MM.1S (cell line): ENCODE results near the gene KCNB1.

Experiments used
- DNase-seq: peaks from one replicate; pipeline ENCODE4 v3.0.0-alpha.2; 2015
- H2AFZ ChIP-seq: fragments of 300-600 bp; sonication (generic); 2 replicates; pipeline ENCODE4 v1.6.0; 2016; ENCODE audit warnings: antibody characterized with exemption, low read length
- H3F3A ChIP-seq: fragments of 300-600 bp; sonication (generic); 2 replicates; pipeline ENCODE4 v1.6.1; 2016; ENCODE audit warnings: mild to moderate bottlenecking, antibody characterized with exemption, low read length, moderate library complexity, mixed read lengths; ENCODE audit not compliant: insufficient read depth
- H3K27ac ChIP-seq: fragments of 300-600 bp; sonication (generic); 2 replicates; pipeline ENCODE4 v1.5.1; 2016; ENCODE audit warnings: mild to moderate bottlenecking, low read length
- H3K27me3 ChIP-seq: fragments of 300-600 bp; sonication (generic); replicated peaks from 2 replicates; pipeline ENCODE4 v1.6.0; 2016; ENCODE audit warnings: low read length; ENCODE audit not compliant: insufficient read depth
- H3K36me3 ChIP-seq: fragments of 300-600 bp; sonication (generic); replicated peaks from 2 replicates; pipeline ENCODE4 v1.6.1; 2016; ENCODE audit warnings: mild to moderate bottlenecking, low read length, mixed read lengths; ENCODE audit not compliant: insufficient read depth
- H3K4me1 ChIP-seq: fragments of 300-600 bp; sonication (generic); 2 replicates; pipeline ENCODE4 v1.6.1; 2016; ENCODE audit warnings: low read length, mixed read lengths
- H3K4me2 ChIP-seq: fragments of 300-600 bp; sonication (generic); 2 replicates; pipeline ENCODE4 v1.6.0; 2016; ENCODE audit warnings: low read depth, low read length
- H3K4me3 ChIP-seq: fragments of 300-600 bp; sonication (generic); 2 replicates; pipeline ENCODE4 v1.5.1; 2016; ENCODE audit warnings: low read length, mixed read lengths
- H3K79me2 ChIP-seq: fragments of 300-600 bp; sonication (generic); 2 replicates; pipeline ENCODE4 v1.6.1; 2016; ENCODE audit warnings: mixed run types, low read length, mixed read lengths
- H3K9ac ChIP-seq: fragments of 300-600 bp; sonication (generic); 2 replicates; pipeline ENCODE4 v1.6.1; 2016; ENCODE audit warnings: low read length, mixed read lengths
- H3K9me2 ChIP-seq: fragments of 300-600 bp; sonication (generic); replicated peaks from 2 replicates; pipeline ENCODE4 v1.6.1; 2016; ENCODE audit warnings: mild to moderate bottlenecking, low read length, mixed read lengths; ENCODE audit not compliant: insufficient read depth
- H3K9me3 ChIP-seq: fragments of 300-600 bp; sonication (generic); replicated peaks from 2 replicates; pipeline ENCODE4 v1.6.1; 2016; ENCODE audit warnings: mild to moderate bottlenecking, low read length, mixed read lengths; ENCODE audit not compliant: insufficient read depth
- H4K20me1 ChIP-seq: fragments of 300-600 bp; sonication (generic); 2 replicates; pipeline ENCODE4 v1.6.1; 2016; ENCODE audit warnings: mild to moderate bottlenecking, low read length, moderate library complexity, mixed read lengths; ENCODE audit not compliant: insufficient read depth
- CTCF ChIP-seq: fragments of 300-600 bp; sonication (generic); IDR thresholded peaks from 2 replicates; pipeline ENCODE4 v1.5.1; 2016; ENCODE audit warnings: antibody characterized with exemption, low read length, mixed read lengths
- EZH2 ChIP-seq: fragments of 300-600 bp; sonication (generic); optimal IDR thresholded peaks from 2 replicates; pipeline ENCODE3; 2017; ENCODE audit warnings: low read depth, mild to moderate bottlenecking, antibody characterized with exemption, low read length, mixed read lengths
- EZH2phosphoT487 ChIP-seq: fragments of 300-600 bp; sonication (generic); IDR thresholded peaks from 2 replicates; pipeline ENCODE4 v1.6.1; 2018; ENCODE audit warnings: antibody characterized with exemption, low read length

Gene KCNB1

GRCh38 chr20:49403911-49404310 lies 78.6 kb downstream of the KCNB1 start:
- no peak overlapping the region for H3K4me3 ChIP-seq
- H3K27me3 ChIP-seq = no peaks in the 10 kb centered on the region; the same call in 1 of the 2 replicates
- no peak for DNase-seq
- no peak overlapping the region for H3K4me2 ChIP-seq
- TF ChIP-seq EZH2 (no peak), CTCF (no peak), EZH2phosphoT487 (no peak)
- no peak overlapping the region for H3K27ac ChIP-seq
- no peaks in the 10 kb centered on the region for H3K4me1 ChIP-seq
- H4K20me1 ChIP-seq = no peaks in the 10 kb centered on the region
- no peaks in the 10 kb centered on the region for H3F3A ChIP-seq
- H3K36me3 ChIP-seq = no peaks in the 10 kb centered on the region
- H3K9ac ChIP-seq = no peak overlapping the region
- no peaks in the 10 kb centered on the region for H3K9me2 ChIP-seq
- H3K79me2 ChIP-seq = no peaks in the 10 kb centered on the region
- no peaks in the 10 kb centered on the region for H3K9me3 ChIP-seq
- no peak overlapping the region for H2AFZ ChIP-seq

- H3K27me3 ChIP-seq = no peaks in the 10 kb centered on the region; the same call in 1 of the 2 replicates
- no peak for DNase-seq
- H3K4me1 ChIP-seq = no peaks in the 10 kb centered on the region
- H3K79me2 ChIP-seq = no peaks in the 10 kb centered on the region
- no peaks in the 10 kb centered on the region for H3F3A ChIP-seq
- H3K27ac ChIP-seq = no peak overlapping the region
- no peak overlapping the region for H2AFZ ChIP-seq
- no peak overlapping the region for H3K4me3 ChIP-seq
- no peaks in the 10 kb centered on the region for H3K36me3 ChIP-seq
- H4K20me1 ChIP-seq = no peaks in the 10 kb centered on the region
- no peaks in the 10 kb centered on the region for H3K9me2 ChIP-seq
- TF ChIP-seq EZH2phosphoT487 (no peak), EZH2 (no peak), CTCF (no peak)
- H3K9ac ChIP-seq = no peak overlapping the region
- no peak overlapping the region for H3K4me2 ChIP-seq
- H3K9me3 ChIP-seq = no peaks in the 10 kb centered on the region
These were observed 79.5 kb downstream of the KCNB1 start for GRCh38 chr20:49403012-49403411.

GRCh38 chr20:49400904-49401303 lies 81.6 kb downstream of the KCNB1 start:
- Histone ChIP-seq H4K20me1 (no peaks in the 10 kb centered on the region), H3K4me3 (no peak overlapping the region), H3K9me3 (no peaks in the 10 kb centered on the region), H3K9me2 (no peaks in the 10 kb centered on the region), H3K79me2 (no peaks in the 10 kb centered on the region), H3K4me2 (no peak overlapping the region), H3K9ac (no peak overlapping the region), H3K4me1 (no peaks in the 10 kb centered on the region), H3K36me3 (no peaks in the 10 kb centered on the region), H3K27ac (no peak overlapping the region), H3F3A (no peaks in the 10 kb centered on the region), H3K27me3 (no peaks in the 10 kb centered on the region; the same call in 1 of the 2 replicates), H2AFZ (no peak overlapping the region)
- TF ChIP-seq EZH2 (no peak), CTCF (no peak), EZH2phosphoT487 (no peak)
- no peak for DNase-seq
